ENCODE data around the gene FAM120A. TPM values are rescaled to one million over a fixed set of nuclear protein-coding genes. Genes with fewer than 3 reads are reported as not detected.

FAM120A gene
- polyA plus RNA-seq, 1 experiment, result 83.7 TPM

DNA sequence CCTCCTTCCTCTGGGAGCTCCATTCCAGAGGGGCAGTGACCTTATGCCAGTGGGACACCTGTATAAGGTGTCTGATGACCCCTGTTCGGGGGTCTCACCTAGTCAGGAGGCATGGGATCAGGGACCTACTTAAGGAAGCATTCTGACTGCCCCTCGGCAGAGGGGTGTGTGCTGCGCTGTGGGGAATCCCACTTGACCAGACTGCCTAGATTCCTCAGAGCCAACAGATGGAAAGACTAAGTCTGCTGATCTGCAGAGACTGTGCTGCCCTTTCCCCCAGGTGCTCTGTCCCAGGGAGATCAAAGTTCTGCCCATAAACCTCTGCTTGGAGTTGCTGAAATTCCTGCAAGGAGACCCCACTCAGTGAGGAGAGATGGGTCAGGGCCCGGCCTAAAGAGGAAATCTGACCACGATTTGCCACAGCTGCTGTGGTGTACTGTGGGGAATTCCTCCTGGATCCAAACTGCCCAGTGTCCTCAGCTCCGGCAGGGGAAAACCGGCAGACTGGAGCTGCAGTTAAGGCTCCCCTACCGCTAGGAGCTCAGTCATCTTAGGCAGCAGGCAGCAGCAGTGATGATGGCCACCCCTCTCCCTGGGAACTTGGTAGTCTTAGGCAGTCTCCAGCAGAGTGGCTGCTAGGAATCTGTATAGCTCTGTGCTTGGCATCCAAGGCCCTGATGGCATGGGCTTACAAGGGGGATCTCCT, 34.8 kb upstream of the FAM120A start:
- Histone ChIP-seq H3K27me3 (ENCODE audit: control insufficient read depth, insufficient read depth, low read length) (no peaks in the 10 kb centered on the region), H3K4me3 (ENCODE audit: low read depth, low read length) (no peak overlapping the region), H3K27ac (ENCODE audit: low read depth, low read length) (no peak overlapping the region), H3K9me3 (ENCODE audit: control insufficient read depth, insufficient read depth, low read length) (peaks cover 12% of the 10 kb centered on the region; the same call in 1 of the 2 replicates)
- TF ChIP-seq, protein P1, sequence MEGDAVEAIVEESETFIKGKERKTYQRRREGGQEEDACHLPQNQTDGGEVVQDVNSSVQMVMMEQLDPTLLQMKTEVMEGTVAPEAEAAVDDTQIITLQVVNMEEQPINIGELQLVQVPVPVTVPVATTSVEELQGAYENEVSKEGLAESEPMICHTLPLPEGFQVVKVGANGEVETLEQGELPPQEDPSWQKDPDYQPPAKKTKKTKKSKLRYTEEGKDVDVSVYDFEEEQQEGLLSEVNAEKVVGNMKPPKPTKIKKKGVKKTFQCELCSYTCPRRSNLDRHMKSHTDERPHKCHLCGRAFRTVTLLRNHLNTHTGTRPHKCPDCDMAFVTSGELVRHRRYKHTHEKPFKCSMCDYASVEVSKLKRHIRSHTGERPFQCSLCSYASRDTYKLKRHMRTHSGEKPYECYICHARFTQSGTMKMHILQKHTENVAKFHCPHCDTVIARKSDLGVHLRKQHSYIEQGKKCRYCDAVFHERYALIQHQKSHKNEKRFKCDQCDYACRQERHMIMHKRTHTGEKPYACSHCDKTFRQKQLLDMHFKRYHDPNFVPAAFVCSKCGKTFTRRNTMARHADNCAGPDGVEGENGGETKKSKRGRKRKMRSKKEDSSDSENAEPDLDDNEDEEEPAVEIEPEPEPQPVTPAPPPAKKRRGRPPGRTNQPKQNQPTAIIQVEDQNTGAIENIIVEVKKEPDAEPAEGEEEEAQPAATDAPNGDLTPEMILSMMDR (IDR thresholded peaks at IDR 0.05; ENCODE audit: low read depth, low read length), result no peak
- POLR2A ChIA-PET, result no interaction called here
- CTCF ChIA-PET, result interaction anchor here (1.3 kb wide), 1 partner anchor 11 kb away, joined by 3 read pairs; no protein-coding TSS in a partner anchor
- DNase-seq (ENCODE audit: low read depth, low spot score), result no peak

DNA sequence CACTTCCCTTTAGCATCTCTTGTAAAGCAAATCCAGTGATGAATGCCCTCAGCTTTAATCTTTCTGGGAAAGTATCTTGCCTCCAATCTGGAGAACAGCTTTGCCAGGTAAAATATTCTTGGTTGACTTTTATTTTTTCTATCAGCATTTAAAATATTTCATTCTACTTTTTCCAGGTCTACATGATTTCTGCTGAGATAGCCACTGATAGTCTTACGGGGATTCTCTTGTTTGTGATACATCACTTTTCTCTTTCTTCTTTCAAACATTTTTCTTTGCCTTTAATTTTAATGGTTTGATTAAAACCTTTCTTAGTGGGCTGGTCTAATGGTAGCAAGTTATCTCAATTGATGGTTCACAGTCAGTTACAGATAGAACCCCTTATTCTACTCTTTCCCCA, 33.9 kb upstream of the FAM120A start:
- TF ChIP-seq, protein P1 (IDR thresholded peaks at IDR 0.05; ENCODE audit: low read depth, low read length), result no peak
- H3K9me3 ChIP-seq (ENCODE audit: control insufficient read depth, insufficient read depth, low read length), result peaks cover 12% of the 10 kb centered on the region; the same call in 1 of the 2 replicates
- no peak overlapping the region for H3K4me3 ChIP-seq (ENCODE audit: low read depth, low read length)
- CTCF ChIA-PET, result interaction anchor here (1.3 kb wide), 1 partner anchor 11 kb away, joined by 3 read pairs; no protein-coding TSS in a partner anchor
- H3K27ac ChIP-seq (ENCODE audit: low read depth, low read length), result no peak overlapping the region
- DNase-seq (ENCODE audit: low read depth, low spot score), result no peak
- H3K27me3 ChIP-seq (ENCODE audit: control insufficient read depth, insufficient read depth, low read length), result no peaks in the 10 kb centered on the region
- POLR2A ChIA-PET, result no interaction called here

DNA sequence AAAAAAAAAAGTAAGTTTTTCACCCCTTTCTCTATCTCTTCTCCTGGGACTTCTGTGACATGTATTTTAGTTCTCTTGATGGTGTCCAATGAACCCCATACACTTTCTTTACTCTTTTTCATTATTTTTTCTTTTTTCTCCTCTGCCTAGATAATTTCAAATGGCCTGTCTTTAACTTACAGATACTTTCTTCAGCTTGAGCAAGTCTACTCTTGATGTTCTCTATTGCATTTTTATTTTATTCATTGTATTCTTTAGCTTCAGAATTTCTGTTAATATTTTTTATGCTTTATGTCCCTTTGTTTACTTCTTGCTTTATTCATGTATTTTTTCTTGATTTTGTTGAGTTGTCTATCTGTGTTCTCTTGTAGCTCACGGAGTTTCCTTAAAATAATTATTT, 32.5 kb upstream of the FAM120A start:
- peaks cover 12% of the 10 kb centered on the region; the same call in 1 of the 2 replicates for H3K9me3 ChIP-seq (ENCODE audit: control insufficient read depth, insufficient read depth, low read length)
- H3K27me3 ChIP-seq (ENCODE audit: control insufficient read depth, insufficient read depth, low read length), result no peaks in the 10 kb centered on the region
- H3K4me3 ChIP-seq (ENCODE audit: low read depth, low read length), result no peak overlapping the region
- ChIA-PET POLR2A (no interaction called here), CTCF (interaction anchor here (0.6 kb wide), 1 partner anchor 18 kb away, joined by 9 read pairs; no protein-coding TSS in a partner anchor)
- no peak overlapping the region for H3K27ac ChIP-seq (ENCODE audit: low read depth, low read length)
- TF ChIP-seq, protein P1 (IDR thresholded peaks at IDR 0.05; ENCODE audit: low read depth, low read length), result no peak
- no peak for DNase-seq (ENCODE audit: low read depth, low spot score)

DNA sequence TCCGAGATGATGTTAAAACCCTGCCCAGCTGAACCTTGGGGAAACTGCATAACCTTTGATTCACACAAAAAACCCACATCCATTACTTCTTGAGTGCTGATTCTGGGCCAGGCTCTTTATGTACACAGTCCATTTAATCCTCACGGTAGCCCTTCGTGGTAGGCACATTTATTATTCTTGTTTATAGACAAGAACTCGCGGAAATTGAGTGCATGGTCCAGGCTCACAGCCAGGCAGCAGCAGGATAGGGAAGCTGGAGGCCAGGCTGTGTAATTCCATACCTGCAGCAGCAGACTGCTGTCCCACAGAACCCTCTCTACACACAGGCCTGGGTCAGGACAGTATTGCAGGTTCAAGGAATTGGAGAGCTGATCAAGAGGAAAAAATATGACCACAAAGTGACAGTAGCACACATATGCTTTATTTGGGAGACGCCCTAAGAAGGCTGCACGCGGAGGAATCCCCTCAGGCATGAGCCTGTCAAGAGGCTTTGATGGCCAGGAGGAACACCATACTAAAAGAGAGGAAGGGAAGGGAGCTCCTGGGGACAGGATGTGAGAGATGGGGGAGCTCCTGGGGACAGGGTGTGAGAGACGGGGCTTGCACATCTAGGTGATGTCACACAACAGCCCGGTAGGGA, 28.4 kb upstream of the FAM120A start:
- no peak for DNase-seq (ENCODE audit: low read depth, low spot score)
- TF ChIP-seq, protein P1 (IDR thresholded peaks at IDR 0.05; ENCODE audit: low read depth, low read length), result no peak
- Histone ChIP-seq H3K4me3 (ENCODE audit: low read depth, low read length) (no peak overlapping the region), H3K27me3 (ENCODE audit: control insufficient read depth, insufficient read depth, low read length) (peaks cover 2% of the 10 kb centered on the region), H3K9me3 (ENCODE audit: control insufficient read depth, insufficient read depth, low read length) (peaks cover 4% of the 10 kb centered on the region; the same call in 1 of the 2 replicates), H3K27ac (ENCODE audit: low read depth, low read length) (no peak overlapping the region)
- ChIA-PET CTCF (no interaction called here), POLR2A (no interaction called here)

Data from AG04450 (cell line).